Fibroblast of lung (primary cell): ENCODE results near the gene BAZ1B.

ENCODE experiments used
- EZH2 ChIP-seq: IDR thresholded peaks from 2 replicates; pipeline ENCODE4 v1.5.1; 2012; ENCODE audit warnings: low read length, control low read depth, mild to moderate bottlenecking; ENCODE audit errors: missing control alignments
- TF ChIP-seq, protein P1 (sequence below), 2 donors: IDR thresholded peaks in 1 of 2; conservative IDR thresholded peaks in 1 of 2; 1 replicate in 1 of 2; 2 replicates in 1 of 2; pipeline ENCODE4 v1.5.1; 2011 to 2012; ENCODE audit warnings: low read length in 2 of 2, control low read depth in 1 of 2, inconsistent platforms in 1 of 2, low read depth in 1 of 2, mild to moderate bottlenecking in 1 of 2

- TF ChIP-seq, protein P1, sequence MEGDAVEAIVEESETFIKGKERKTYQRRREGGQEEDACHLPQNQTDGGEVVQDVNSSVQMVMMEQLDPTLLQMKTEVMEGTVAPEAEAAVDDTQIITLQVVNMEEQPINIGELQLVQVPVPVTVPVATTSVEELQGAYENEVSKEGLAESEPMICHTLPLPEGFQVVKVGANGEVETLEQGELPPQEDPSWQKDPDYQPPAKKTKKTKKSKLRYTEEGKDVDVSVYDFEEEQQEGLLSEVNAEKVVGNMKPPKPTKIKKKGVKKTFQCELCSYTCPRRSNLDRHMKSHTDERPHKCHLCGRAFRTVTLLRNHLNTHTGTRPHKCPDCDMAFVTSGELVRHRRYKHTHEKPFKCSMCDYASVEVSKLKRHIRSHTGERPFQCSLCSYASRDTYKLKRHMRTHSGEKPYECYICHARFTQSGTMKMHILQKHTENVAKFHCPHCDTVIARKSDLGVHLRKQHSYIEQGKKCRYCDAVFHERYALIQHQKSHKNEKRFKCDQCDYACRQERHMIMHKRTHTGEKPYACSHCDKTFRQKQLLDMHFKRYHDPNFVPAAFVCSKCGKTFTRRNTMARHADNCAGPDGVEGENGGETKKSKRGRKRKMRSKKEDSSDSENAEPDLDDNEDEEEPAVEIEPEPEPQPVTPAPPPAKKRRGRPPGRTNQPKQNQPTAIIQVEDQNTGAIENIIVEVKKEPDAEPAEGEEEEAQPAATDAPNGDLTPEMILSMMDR (conservative IDR thresholded peaks at IDR 0.05 in 1 of 2, IDR thresholded peaks at IDR 0.05 in 1 of 2; ENCODE audit: low read depth in 1 of 2, low read length in 2 of 2) = no peak
- no peak for TF ChIP-seq EZH2
These were observed 96.6 kb downstream of the BAZ1B start for GRCh38 chr7:73425356-73425983.
